Skeletal muscle satellite cell (primary cell): ENCODE measurements around the gene LYZL1.
"Not testable (repeated sequence)": the region's sequence is repeated elsewhere in the genome, so short reads cannot be mapped to it uniquely, and the experiment has no call there.

Source experiments
- H3K27me3 ChIP-seq: 2 replicates; pipeline ENCODE4 v1.7.0; 2013; ENCODE audit warnings: low read length; ENCODE audit not compliant: control insufficient read depth, insufficient read depth
- H3K36me3 ChIP-seq: 2 replicates; pipeline ENCODE4 v1.7.0; 2013; ENCODE audit warnings: mild to moderate bottlenecking, control low read depth, low read length; ENCODE audit not compliant: insufficient read depth
- H3K4me1 ChIP-seq: 2 replicates; pipeline ENCODE4 v1.7.0; 2013; ENCODE audit warnings: low read length; ENCODE audit not compliant: control insufficient read depth, insufficient read depth
- H3K4me2 ChIP-seq: 2 replicates; pipeline ENCODE4 v1.7.0; 2013; ENCODE audit warnings: mild to moderate bottlenecking, low read length
- H3K4me3 ChIP-seq: 2 replicates; pipeline ENCODE4 v1.7.0; 2013; ENCODE audit warnings: low read length
- H3K9ac ChIP-seq: 2 replicates; pipeline ENCODE4 v1.7.0; 2013; ENCODE audit warnings: mild to moderate bottlenecking, low read depth, low read length, moderate library complexity
- H3K9me3 ChIP-seq: replicated peaks from 2 replicates; pipeline ENCODE4 v1.7.0; 2013; ENCODE audit warnings: mild to moderate bottlenecking, control low read depth, low read length

Gene LYZL1

GRCh38 chr10:29287635-29288034 lies 1.2 kb upstream of the LYZL1 start:
- H3K4me1 ChIP-seq: no peaks in the 10 kb centered on the region
- H3K27me3 ChIP-seq: peaks cover 63% of the 10 kb centered on the region
- no peak overlapping the region for H3K4me2 ChIP-seq
- H3K4me3 ChIP-seq: no peak overlapping the region
- H3K9me3 ChIP-seq: no peaks in the 10 kb centered on the region
- no peaks in the 10 kb centered on the region for H3K36me3 ChIP-seq
- H3K9ac ChIP-seq: no peak overlapping the region

GRCh38 chr10:29291561-29291960 lies 2.7 kb downstream of the LYZL1 start:
- not testable (repeated sequence) for H3K9me3 ChIP-seq, H3K36me3 ChIP-seq, H3K4me2 ChIP-seq, H3K9ac ChIP-seq, H3K4me3 ChIP-seq, H3K4me1 ChIP-seq
- H3K27me3 ChIP-seq: peaks cover 48% of the 10 kb centered on the region

- H3K36me3 ChIP-seq, H3K4me1 ChIP-seq, H3K4me2 ChIP-seq, H3K9ac ChIP-seq, H3K9me3 ChIP-seq, H3K4me3 ChIP-seq: not testable (repeated sequence)
- H3K27me3 ChIP-seq: peaks cover 40% of the 10 kb centered on the region
Measured at GRCh38 chr10:29292406-29292805, 3.5 kb downstream of the LYZL1 start.

- H3K4me3 ChIP-seq: no peak overlapping the region
- no peaks in the 10 kb centered on the region for H3K36me3 ChIP-seq
- peaks cover 29% of the 10 kb centered on the region for H3K27me3 ChIP-seq
- no peaks in the 10 kb centered on the region for H3K4me1 ChIP-seq
- no peak overlapping the region for H3K9ac ChIP-seq
- no peak overlapping the region for H3K4me2 ChIP-seq
- H3K9me3 ChIP-seq: peaks cover 3% of the 10 kb centered on the region
Measured at GRCh38 chr10:29295813-29296212, 6.9 kb downstream of the LYZL1 start.

GRCh38 chr10:29297678-29298077 lies 8.8 kb downstream of the LYZL1 start:
- Histone ChIP-seq H3K9me3 (peaks cover 14% of the 10 kb centered on the region), H3K4me1 (no peaks in the 10 kb centered on the region), H3K27me3 (peaks cover 26% of the 10 kb centered on the region)

GRCh38 chr10:29301359-29301910 lies 12.6 kb downstream of the LYZL1 start:
- Histone ChIP-seq H3K27me3 (peaks cover 20% of the 10 kb centered on the region), H3K4me3 (no peak overlapping the region), H3K9ac (no peak overlapping the region), H3K9me3 (peaks cover 14% of the 10 kb centered on the region), H3K36me3 (no peaks in the 10 kb centered on the region), H3K4me2 (no peak overlapping the region), H3K4me1 (no peaks in the 10 kb centered on the region)

More at GRCh38 chr10:29297678-29298077, 8.8 kb downstream of the LYZL1 start:
- Histone ChIP-seq H3K4me2 (no peak overlapping the region), H3K36me3 (no peaks in the 10 kb centered on the region), H3K4me3 (no peak overlapping the region), H3K9ac (no peak overlapping the region)

GRCh38 chr10:29302499-29302898 lies 13.6 kb downstream of the LYZL1 start:
- H3K9me3 ChIP-seq: peaks cover 14% of the 10 kb centered on the region
- no peaks in the 10 kb centered on the region for H3K36me3 ChIP-seq
- no peak overlapping the region for H3K4me3 ChIP-seq
- peaks cover 22% of the 10 kb centered on the region for H3K27me3 ChIP-seq
- H3K9ac ChIP-seq: no peak overlapping the region
- no peak overlapping the region for H3K4me2 ChIP-seq
- no peaks in the 10 kb centered on the region for H3K4me1 ChIP-seq

GRCh38 chr10:29304264-29304994 lies 15.6 kb downstream of the LYZL1 start:
- H3K9ac ChIP-seq: no peak overlapping the region
- H3K4me2 ChIP-seq: peak overlapping the region; percentile 27
- peaks cover 22% of the 10 kb centered on the region for H3K27me3 ChIP-seq
- H3K36me3 ChIP-seq: no peaks in the 10 kb centered on the region
- peaks cover 12% of the 10 kb centered on the region for H3K9me3 ChIP-seq
- no peaks in the 10 kb centered on the region for H3K4me1 ChIP-seq
- no peak overlapping the region for H3K4me3 ChIP-seq

- Histone ChIP-seq H3K4me1 (peaks cover 2% of the 10 kb centered on the region), H3K27me3 (peaks cover 20% of the 10 kb centered on the region), H3K36me3 (no peaks in the 10 kb centered on the region), H3K4me2 (peak overlapping the region; percentile 27), H3K9me3 (peaks cover 12% of the 10 kb centered on the region), H3K4me3 (no peak overlapping the region), H3K9ac (no peak overlapping the region)
Measured at GRCh38 chr10:29304995-29305335, 16.1 kb downstream of the LYZL1 start.

GRCh38 chr10:29306688-29307087 lies 17.8 kb downstream of the LYZL1 start:
- H3K27me3 ChIP-seq: peaks cover 20% of the 10 kb centered on the region
- H3K4me3 ChIP-seq: no peak overlapping the region
- no peaks in the 10 kb centered on the region for H3K36me3 ChIP-seq
- no peak overlapping the region for H3K9ac ChIP-seq
- peaks cover 11% of the 10 kb centered on the region for H3K4me1 ChIP-seq
- peaks cover 8% of the 10 kb centered on the region for H3K9me3 ChIP-seq
- H3K4me2 ChIP-seq: no peak overlapping the region

GRCh38 chr10:29308142-29308541 lies 19.3 kb downstream of the LYZL1 start:
- H3K4me3 ChIP-seq: not testable (repeated sequence)

GRCh38 chr10:29309465-29309864 lies 20.6 kb downstream of the LYZL1 start:
- no peaks in the 10 kb centered on the region for H3K9me3 ChIP-seq
- H3K4me3 ChIP-seq: no peak overlapping the region
- peaks cover 11% of the 10 kb centered on the region for H3K4me1 ChIP-seq

More at GRCh38 chr10:29308142-29308541, 19.3 kb downstream of the LYZL1 start:
- H3K36me3 ChIP-seq, H3K4me2 ChIP-seq, H3K9ac ChIP-seq, H3K9me3 ChIP-seq: not testable (repeated sequence)
- H3K4me1 ChIP-seq: peaks cover 11% of the 10 kb centered on the region
- peaks cover 18% of the 10 kb centered on the region for H3K27me3 ChIP-seq

More at GRCh38 chr10:29309465-29309864, 20.6 kb downstream of the LYZL1 start:
- H3K27me3 ChIP-seq: peaks cover 14% of the 10 kb centered on the region
- no peak overlapping the region for H3K4me2 ChIP-seq
- H3K9ac ChIP-seq: no peak overlapping the region
- no peaks in the 10 kb centered on the region for H3K36me3 ChIP-seq
